Karpas-422 (cell line): Measurements from ENCODE around the gene ENHO. TPM values are rescaled to one million over a fixed set of nuclear protein-coding genes. Genes with fewer than 3 reads are reported as not detected.

ENCODE experiments used
- DNase-seq: peaks from one replicate; pipeline ENCODE4 v3.0.0-alpha.2; 2015
- H2AFZ ChIP-seq: fragments of 200-600 bp; sonication (generic); 2 replicates; pipeline ENCODE4 v1.6.1; 2014; ENCODE audit warnings: antibody characterized with exemption, low read length, mixed read lengths
- H3K27ac ChIP-seq: fragments of 200-600 bp; sonication (generic); 2 replicates; pipeline ENCODE4 v1.5.1; 2014; ENCODE audit warnings: mild to moderate bottlenecking, low read length, moderate library complexity
- H3K27me3 ChIP-seq: fragments of 200-600 bp; sonication (generic); 2 replicates; pipeline ENCODE4 v1.6.1; 2014; ENCODE audit warnings: low read length, mixed read lengths
- H3K36me3 ChIP-seq: fragments of 200-600 bp; sonication (generic); 2 replicates; pipeline ENCODE4 v1.6.1; 2014; ENCODE audit warnings: low read length, mixed read lengths; ENCODE audit not compliant: insufficient read depth
- H3K4me1 ChIP-seq: fragments of 200-600 bp; sonication (generic); 2 replicates; pipeline ENCODE4 v1.6.1; 2014; ENCODE audit warnings: mild to moderate bottlenecking, low read length, mixed read lengths
- H3K4me2 ChIP-seq: fragments of 200-600 bp; sonication (generic); 2 replicates; pipeline ENCODE4 v1.6.1; 2014; ENCODE audit warnings: low read length, low read depth, mild to moderate bottlenecking; ENCODE audit not compliant: poor library complexity, severe bottlenecking
- H3K4me3 ChIP-seq: fragments of 200-600 bp; sonication (generic); 2 replicates; pipeline ENCODE4 v1.5.1; 2014; ENCODE audit warnings: mild to moderate bottlenecking, antibody characterized with exemption, low read length, mixed read lengths
- H3K79me2 ChIP-seq: fragments of 200-600 bp; sonication (generic); 2 replicates; pipeline ENCODE4 v1.6.1; 2014; ENCODE audit warnings: mild to moderate bottlenecking, low read length, mixed read lengths
- H3K9ac ChIP-seq: fragments of 200-600 bp; sonication (generic); 2 replicates; pipeline ENCODE4 v1.6.0; 2014; ENCODE audit warnings: low read length
- H3K9me2 ChIP-seq: fragments of 200-600 bp; sonication (generic), shearing (Covaris generic); replicated peaks from 2 replicates; pipeline ENCODE4 v1.6.0; 2014; ENCODE audit warnings: mild to moderate bottlenecking, low read length, moderate library complexity; ENCODE audit not compliant: insufficient read depth
- H3K9me3 ChIP-seq: fragments of 300-700, 200-600 bp; sonication (generic); 2 replicates; pipeline ENCODE4 v1.6.1; 2014; ENCODE audit warnings: low read length, mixed read lengths
- H4K20me1 ChIP-seq: fragments of 200-600 bp; sonication (generic); 2 replicates; pipeline ENCODE4 v1.6.1; 2014; ENCODE audit warnings: mild to moderate bottlenecking, antibody characterized with exemption, low read length, low read depth; ENCODE audit not compliant: insufficient read depth
- total RNA-seq: library from RNA; depleted of rRNA; stranded (reverse); fragments of >200 nt; shearing (Covaris generic); gene quantifications from 2 replicates; pipeline ENCODE4 v1.2.3, GENCODE V29; 2014; ENCODE audit warnings: low replicate concordance

The ENHO gene
- total RNA-seq, 1 experiment from 2014 or later: 16.0 TPM

DNA sequence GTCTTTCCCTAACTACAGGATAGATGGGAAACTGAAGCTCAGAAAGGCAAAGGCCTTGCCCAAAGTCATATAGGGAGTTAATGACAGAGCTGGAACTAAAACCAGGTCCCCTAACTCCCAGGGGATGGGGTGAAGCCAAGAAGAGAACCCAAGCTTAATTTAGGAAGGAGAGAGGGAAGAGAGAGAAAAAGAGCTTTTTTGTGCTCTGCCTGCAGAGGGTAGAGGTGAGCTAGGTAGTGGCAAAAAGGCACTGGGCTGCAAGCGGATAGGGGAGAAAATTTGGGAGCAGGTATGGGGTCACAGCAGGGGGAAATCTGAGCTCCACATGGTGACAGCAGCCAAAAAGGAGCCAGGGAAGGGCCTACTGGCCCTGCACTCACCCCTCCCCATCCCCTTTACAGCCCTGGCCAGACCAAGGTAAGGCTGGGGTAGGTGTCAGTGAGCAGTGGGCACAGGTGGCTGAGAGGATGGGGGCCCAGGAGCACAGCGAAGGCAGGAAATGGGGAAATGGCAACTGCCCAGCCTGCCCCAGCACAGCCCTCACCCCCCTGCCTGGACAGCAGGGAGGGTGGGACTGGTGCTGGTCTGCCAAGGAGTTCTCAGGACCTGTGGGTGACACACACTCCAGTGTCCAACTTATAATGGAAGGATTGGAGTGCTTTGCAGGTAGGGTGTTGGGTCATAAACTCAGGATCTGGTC lies 3.3 kb downstream of the ENHO start:
- Histone ChIP-seq H3K9ac (peak overlapping the region; percentile 46), H3K9me2 (no peaks in the 10 kb centered on the region), H3K36me3 (no peaks in the 10 kb centered on the region), H3K27ac (peak overlapping the region; percentile 90), H3K27me3 (no peaks in the 10 kb centered on the region), H3K4me1 (peaks cover 86% of the 10 kb centered on the region), H3K9me3 (no peaks in the 10 kb centered on the region), H2AFZ (no peak overlapping the region), H3K79me2 (no peaks in the 10 kb centered on the region), H3K4me3 (peak overlapping the region; percentile 42), H3K4me2 (peak overlapping the region; percentile 66), H4K20me1 (no peaks in the 10 kb centered on the region; the same call in 1 of the 2 replicates)
- peak; percentile 80 for DNase-seq

DNA sequence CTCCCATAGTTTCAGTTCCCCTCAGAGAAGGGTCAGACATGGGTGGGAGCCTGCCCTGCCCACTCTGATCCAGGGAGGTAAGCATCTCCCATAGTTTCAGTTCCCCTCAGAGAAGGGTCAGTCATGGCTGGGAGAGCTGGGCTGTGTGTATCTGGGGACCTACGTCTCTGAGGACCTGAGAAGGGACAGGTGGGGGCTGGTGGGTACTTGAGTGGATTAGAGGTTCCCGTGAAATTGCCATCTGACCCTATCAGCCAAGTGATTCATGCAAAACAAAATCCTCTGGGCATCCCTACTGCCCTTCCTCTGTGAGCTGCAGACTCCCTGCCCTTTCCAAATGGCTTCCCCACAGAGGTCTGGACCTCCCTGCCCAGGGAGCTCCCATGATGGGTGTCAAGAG lies 3.9 kb downstream of the ENHO start:
- peak; percentile 78 for DNase-seq
- Histone ChIP-seq H3K79me2 (no peaks in the 10 kb centered on the region), H3K36me3 (no peaks in the 10 kb centered on the region), H3K27ac (peak overlapping the region; percentile 90), H3K9me2 (no peaks in the 10 kb centered on the region), H3K9ac (peak overlapping the region; percentile 46), H3K27me3 (no peaks in the 10 kb centered on the region), H2AFZ (no peak overlapping the region), H3K9me3 (no peaks in the 10 kb centered on the region), H3K4me2 (peak overlapping the region; percentile 66), H3K4me1 (peaks cover 92% of the 10 kb centered on the region), H4K20me1 (no peaks in the 10 kb centered on the region; the same call in 1 of the 2 replicates), H3K4me3 (peak overlapping the region; percentile 42)

DNA sequence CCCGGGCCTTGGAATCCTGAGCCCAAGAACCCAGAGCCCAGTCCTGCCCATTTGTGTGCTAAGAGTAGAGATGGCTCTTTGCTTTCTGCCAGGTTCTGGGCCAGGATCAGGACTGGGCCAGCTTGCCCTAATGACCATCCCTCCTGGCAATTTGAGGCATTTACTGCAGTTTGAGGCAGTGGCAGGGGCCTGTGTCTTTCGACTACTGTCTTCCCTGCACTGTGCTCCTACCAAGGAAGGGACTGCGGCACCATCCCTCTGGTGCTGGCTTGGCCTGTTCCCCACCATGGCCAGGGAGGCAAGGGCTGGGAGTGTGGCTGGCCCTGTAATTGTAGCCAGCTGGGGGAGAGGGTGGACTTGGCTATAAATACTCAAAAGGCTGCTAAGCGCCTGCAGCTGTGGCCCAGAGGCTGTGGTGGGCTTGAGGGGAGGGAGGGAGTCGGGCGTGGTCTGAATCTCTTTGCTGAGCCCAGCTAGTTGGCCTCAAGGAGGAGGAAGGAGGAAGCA lies 4.6 kb downstream of the ENHO start:
- peak overlapping the region; percentile 66 for H3K4me2 ChIP-seq
- peaks cover 93% of the 10 kb centered on the region for H3K4me1 ChIP-seq
- no peaks in the 10 kb centered on the region for H3K9me3 ChIP-seq
- no peak overlapping the region for H2AFZ ChIP-seq
- no peak overlapping the region for H3K4me3 ChIP-seq
- H3K79me2 ChIP-seq: no peaks in the 10 kb centered on the region
- H3K27ac ChIP-seq: peak overlapping the region; percentile 90
- no peaks in the 10 kb centered on the region; the same call in 1 of the 2 replicates for H4K20me1 ChIP-seq
- peak; percentile 66 for DNase-seq
- H3K9me2 ChIP-seq: no peaks in the 10 kb centered on the region
- no peaks in the 10 kb centered on the region for H3K27me3 ChIP-seq
- H3K36me3 ChIP-seq: no peaks in the 10 kb centered on the region
- H3K9ac ChIP-seq: peak overlapping the region; percentile 46

DNA sequence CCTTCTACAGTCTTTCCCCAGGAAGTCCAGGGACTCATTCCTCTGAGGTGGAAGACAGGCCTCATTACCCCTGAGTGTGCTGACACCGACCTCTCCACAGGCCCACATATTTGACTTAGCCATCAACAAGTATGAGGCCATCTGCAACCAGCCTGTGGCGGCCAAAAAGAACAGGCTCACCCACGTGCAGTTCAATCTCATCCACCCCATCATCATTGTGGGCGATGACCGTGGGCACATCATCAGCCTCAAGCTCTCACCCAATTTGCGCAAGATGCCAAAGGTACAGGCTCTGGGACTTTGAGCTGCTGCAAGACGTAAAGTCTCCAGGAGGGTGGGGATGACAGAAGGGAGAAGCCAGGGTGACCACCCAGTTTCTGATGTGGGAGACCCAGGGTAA lies 5.6 kb downstream of the ENHO start:
- H3K4me1 ChIP-seq: peaks cover 97% of the 10 kb centered on the region
- no peaks in the 10 kb centered on the region for H3K27me3 ChIP-seq
- H3K9me3 ChIP-seq: no peaks in the 10 kb centered on the region
- no peak for DNase-seq
- H3K9ac ChIP-seq: peak overlapping the region; percentile 13; the same call in 1 of the 2 replicates
- no peak overlapping the region for H2AFZ ChIP-seq
- H3K27ac ChIP-seq: peak overlapping the region; percentile 90
- no peak overlapping the region for H3K4me3 ChIP-seq
- no peaks in the 10 kb centered on the region for H3K79me2 ChIP-seq
- H3K9me2 ChIP-seq: no peaks in the 10 kb centered on the region
- H4K20me1 ChIP-seq: no peaks in the 10 kb centered on the region; the same call in 1 of the 2 replicates
- H3K36me3 ChIP-seq: no peaks in the 10 kb centered on the region
- H3K4me2 ChIP-seq: peak overlapping the region; percentile 66

DNA sequence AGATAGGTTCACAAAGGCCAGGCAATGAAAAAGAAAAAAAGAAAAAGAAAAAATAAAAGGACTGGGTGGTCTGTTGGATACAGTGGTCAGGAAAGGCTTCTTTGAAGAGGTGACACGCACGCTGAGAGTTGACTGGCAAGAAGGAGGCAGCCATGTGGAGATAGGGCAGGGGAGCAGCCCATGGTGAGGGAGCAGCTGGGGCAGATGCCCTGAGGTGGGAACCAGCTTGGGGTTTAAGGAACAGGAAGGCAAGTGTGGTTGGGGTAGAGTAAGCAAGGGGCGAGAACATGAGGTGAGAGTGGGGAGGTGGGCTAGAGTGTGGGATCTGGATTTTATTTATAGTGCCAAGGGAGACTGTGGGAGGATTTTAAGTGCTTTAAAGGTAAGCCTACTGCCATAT lies 6.8 kb downstream of the ENHO start:
- Histone ChIP-seq H3K27me3 (no peaks in the 10 kb centered on the region), H3K9ac (no peak overlapping the region), H4K20me1 (no peaks in the 10 kb centered on the region; the same call in 1 of the 2 replicates), H3K4me1 (peaks cover 97% of the 10 kb centered on the region), H2AFZ (no peak overlapping the region), H3K4me3 (no peak overlapping the region), H3K27ac (peak overlapping the region; percentile 90), H3K9me2 (no peaks in the 10 kb centered on the region), H3K36me3 (no peaks in the 10 kb centered on the region), H3K9me3 (no peaks in the 10 kb centered on the region), H3K4me2 (no peak overlapping the region), H3K79me2 (no peaks in the 10 kb centered on the region)
- DNase-seq: no peak

DNA sequence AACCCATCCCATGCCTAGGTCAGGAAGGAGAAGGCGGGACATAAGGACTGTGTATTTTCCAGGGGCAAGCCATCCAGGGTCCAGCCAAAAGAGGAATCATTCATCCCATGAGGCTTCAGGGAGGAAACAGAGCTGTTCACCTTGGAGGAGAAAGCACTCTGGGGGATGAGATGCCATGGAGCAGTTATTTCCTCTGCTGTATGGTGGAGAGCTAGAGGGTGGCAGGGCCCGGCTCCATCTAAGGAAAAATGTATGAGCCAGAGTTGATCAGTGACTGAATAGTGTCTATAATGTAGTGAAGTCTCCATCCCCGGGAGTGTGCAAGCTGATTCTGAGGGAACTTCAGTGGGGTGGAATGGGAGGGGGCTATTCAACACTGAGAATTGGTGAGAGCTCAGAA lies 8.0 kb downstream of the ENHO start:
- no peaks in the 10 kb centered on the region for H3K36me3 ChIP-seq
- H3K9me3 ChIP-seq: no peaks in the 10 kb centered on the region
- H3K27ac ChIP-seq: peak overlapping the region; percentile 90
- peak overlapping the region; percentile 84 for H3K4me2 ChIP-seq
- no peak for DNase-seq
- H3K9ac ChIP-seq: peak overlapping the region; percentile 7; the same call in 1 of the 2 replicates
- no peak overlapping the region for H3K4me3 ChIP-seq
- no peaks in the 10 kb centered on the region for H4K20me1 ChIP-seq
- no peaks in the 10 kb centered on the region for H3K79me2 ChIP-seq
- no peaks in the 10 kb centered on the region for H3K27me3 ChIP-seq
- H3K4me1 ChIP-seq: peaks cover 97% of the 10 kb centered on the region
- H3K9me2 ChIP-seq: no peaks in the 10 kb centered on the region
- no peak overlapping the region for H2AFZ ChIP-seq

DNA sequence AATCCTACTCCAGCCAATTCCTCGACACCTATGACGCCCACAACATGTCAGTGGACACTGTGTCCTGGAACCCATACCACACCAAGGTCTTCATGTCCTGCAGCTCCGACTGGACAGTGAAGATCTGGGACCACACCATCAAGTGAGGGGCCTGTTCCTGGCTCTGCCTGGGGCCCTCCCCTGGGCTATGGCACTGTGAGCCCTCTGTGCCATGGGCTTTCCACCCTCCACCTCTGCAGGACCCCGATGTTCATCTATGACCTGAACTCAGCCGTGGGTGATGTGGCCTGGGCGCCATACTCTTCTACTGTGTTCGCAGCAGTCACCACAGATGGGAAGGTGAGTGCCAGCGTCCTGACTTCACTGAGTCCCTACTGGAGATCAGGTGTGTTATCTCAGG lies 8.4 kb downstream of the ENHO start:
- H2AFZ ChIP-seq: no peak overlapping the region
- no peaks in the 10 kb centered on the region for H3K36me3 ChIP-seq
- no peak for DNase-seq
- no peaks in the 10 kb centered on the region for H3K9me2 ChIP-seq
- peak overlapping the region; percentile 62; the same call in 1 of the 2 replicates for H3K4me3 ChIP-seq
- H3K4me2 ChIP-seq: peak overlapping the region; percentile 84
- peaks cover 97% of the 10 kb centered on the region for H3K4me1 ChIP-seq
- no peaks in the 10 kb centered on the region for H3K9me3 ChIP-seq
- no peaks in the 10 kb centered on the region for H4K20me1 ChIP-seq
- no peaks in the 10 kb centered on the region for H3K27me3 ChIP-seq
- no peaks in the 10 kb centered on the region for H3K79me2 ChIP-seq
- peak overlapping the region; percentile 62 for H3K9ac ChIP-seq
- peak overlapping the region; percentile 90 for H3K27ac ChIP-seq

DNA sequence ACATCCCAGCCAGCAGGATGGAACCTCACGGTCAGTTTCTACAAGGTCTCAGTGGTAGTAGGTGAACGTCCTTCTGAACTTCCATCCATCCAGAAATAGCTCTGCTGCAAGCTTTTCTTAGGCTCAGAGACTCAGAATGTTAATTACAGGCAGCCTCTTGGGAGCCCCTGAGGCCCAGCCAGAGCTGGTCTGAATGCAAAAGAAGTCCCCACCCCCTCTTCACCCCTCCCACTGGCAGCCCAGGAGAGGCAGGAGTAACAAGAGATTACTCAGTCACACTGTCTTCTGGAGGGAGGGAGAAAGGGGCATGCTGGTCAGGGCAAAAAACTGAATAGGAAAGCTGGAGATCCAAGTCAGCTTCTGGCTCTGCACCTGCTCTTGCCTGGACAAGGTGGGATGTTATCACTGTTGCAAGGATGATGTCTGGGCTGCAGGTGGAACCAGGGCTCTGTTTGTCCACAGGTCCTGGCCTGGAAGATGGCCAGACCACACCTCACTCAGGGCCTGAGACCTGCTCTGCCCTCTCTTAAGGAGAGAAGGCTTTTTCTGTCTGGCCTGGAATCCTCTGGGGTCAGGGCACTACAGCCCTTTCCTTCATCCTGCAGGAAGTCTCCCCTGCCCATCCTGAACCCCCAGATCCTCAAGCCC lies 9.1 kb downstream of the ENHO start:
- Histone ChIP-seq H3K9me3 (no peaks in the 10 kb centered on the region), H3K4me1 (peaks cover 97% of the 10 kb centered on the region), H3K4me3 (peak overlapping the region; percentile 62), H3K9me2 (no peaks in the 10 kb centered on the region), H2AFZ (no peak overlapping the region), H3K4me2 (peak overlapping the region; percentile 84), H3K36me3 (no peaks in the 10 kb centered on the region), H3K9ac (peak overlapping the region; percentile 71), H3K27ac (peak overlapping the region; percentile 90), H4K20me1 (no peaks in the 10 kb centered on the region), H3K79me2 (no peaks in the 10 kb centered on the region), H3K27me3 (no peaks in the 10 kb centered on the region)
- peak; percentile 96 for DNase-seq
